ENCODE results near the gene ELP4. TPM values are rescaled to one million over a fixed set of nuclear protein-coding genes. Genes with fewer than 3 reads are reported as not detected.

ELP4 gene
- total and polyA plus RNA-seq, 9 of the 15 experiments (the other 6 are each of a cell fraction or from before 2014, with no cell fraction given), result 24.1 to 60.3 (median 38.7) TPM

DNA sequence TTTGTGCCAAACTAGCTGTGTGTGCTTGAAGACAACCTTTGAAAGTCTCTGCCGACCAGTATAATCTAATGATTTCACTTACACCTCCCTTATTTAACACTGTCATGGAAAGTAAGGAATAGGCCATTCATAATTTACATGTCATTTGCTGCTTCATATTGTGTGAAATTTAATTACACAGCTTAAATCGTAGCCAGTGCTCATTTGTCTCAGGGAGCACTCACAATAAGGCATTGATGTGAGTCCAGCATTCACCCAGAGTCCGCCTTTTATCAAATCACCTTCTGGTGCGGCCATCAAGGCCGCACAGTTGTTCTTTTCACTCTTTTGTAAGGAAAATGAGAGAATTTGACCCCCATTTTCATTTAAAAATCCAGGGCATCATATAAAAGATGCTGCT, 254.7 kb downstream of the ELP4 start:
- in situ Hi-C loops (cut with MboI), result no loop called here
- ATAC-seq, result no peak
- Histone ChIP-seq H3K27me3 (ENCODE audit: control insufficient read depth in 2 of 2, insufficient read depth in 2 of 2, low read length in 2 of 2) (no peaks in the 10 kb centered on the region), H4K20me1 (replicated peaks; ENCODE audit: control insufficient read depth, insufficient read depth, low read length) (no peaks in the 10 kb centered on the region), H2AFZ (ENCODE audit: low read depth, low read length) (no peak overlapping the region), H3K4me2 (ENCODE audit: insufficient read depth, low read length) (no peak overlapping the region), H3K27ac (ENCODE audit: extremely low read depth, low read depth, low read length) (no peak overlapping the region), H3K79me2 (ENCODE audit: control insufficient read depth, insufficient read depth, low read length) (no peaks in the 10 kb centered on the region), H3K4me3 (no peak overlapping the region), H3K9me1 (ENCODE audit: control insufficient read depth, insufficient read depth, low read length) (no peaks in the 10 kb centered on the region), H3K4me1 (replicated peaks in 1 of 2; ENCODE audit: control insufficient read depth in 2 of 2, insufficient read depth in 2 of 2, low read length in 2 of 2) (no peaks in the 10 kb centered on the region), H3K36me3 (ENCODE audit: control insufficient read depth, insufficient read depth, low read length) (no peaks in the 10 kb centered on the region), H3K9ac (ENCODE audit: insufficient read depth in 1 of 2, low read depth in 2 of 2, low read length in 2 of 2) (no peak overlapping the region), H3K9me3 (replicated peaks; ENCODE audit: control insufficient read depth, insufficient read depth, low read depth, low read length) (no peaks in the 10 kb centered on the region)
- FAIRE-seq, result no peak
- TF ChIP-seq U2AF1 (optimal IDR thresholded peaks at IDR 0.05; ENCODE audit: low read depth, low read length) (no peak), ZBTB8A (IDR thresholded peaks at IDR 0.05; ENCODE audit: partially characterized antibody) (no peak), RNF2 (IDR thresholded peaks at IDR 0.05) (no peak), ZNF551 (CRISPR knock-in tag; IDR thresholded peaks at IDR 0.05) (no peak), SRSF7 (optimal IDR thresholded peaks at IDR 0.05; ENCODE audit: low read depth, low read length) (no peak), ADNP (tag; IDR thresholded peaks at IDR 0.05) (no peak), PTRF (tag; IDR thresholded peaks at IDR 0.05) (no peak), PHF21A (IDR thresholded peaks at IDR 0.05; ENCODE audit: borderline replicate concordance, low read depth) (no peak), HCFC1 (IDR thresholded peaks at IDR 0.05; ENCODE audit: low read depth, low read length) (no peak), ATF1 (CRISPR knock-in tag; IDR thresholded peaks at IDR 0.05) (no peak), ATF1 (tag; IDR thresholded peaks at IDR 0.05) (no peak), KAT8 (IDR thresholded peaks at IDR 0.05; ENCODE audit: low read depth) (no peak), EWSR1 (IDR thresholded peaks at IDR 0.05; ENCODE audit: borderline replicate concordance, low read depth, partially characterized antibody) (no peak)
- TF ChIP-seq, protein P1, sequence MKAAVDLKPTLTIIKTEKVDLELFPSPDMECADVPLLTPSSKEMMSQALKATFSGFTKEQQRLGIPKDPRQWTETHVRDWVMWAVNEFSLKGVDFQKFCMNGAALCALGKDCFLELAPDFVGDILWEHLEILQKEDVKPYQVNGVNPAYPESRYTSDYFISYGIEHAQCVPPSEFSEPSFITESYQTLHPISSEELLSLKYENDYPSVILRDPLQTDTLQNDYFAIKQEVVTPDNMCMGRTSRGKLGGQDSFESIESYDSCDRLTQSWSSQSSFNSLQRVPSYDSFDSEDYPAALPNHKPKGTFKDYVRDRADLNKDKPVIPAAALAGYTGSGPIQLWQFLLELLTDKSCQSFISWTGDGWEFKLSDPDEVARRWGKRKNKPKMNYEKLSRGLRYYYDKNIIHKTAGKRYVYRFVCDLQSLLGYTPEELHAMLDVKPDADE (conservative IDR thresholded peaks at IDR 0.05; ENCODE audit: control insufficient read depth, low read depth, low read length), result no peak
- TF ChIP-seq, protein P2, sequence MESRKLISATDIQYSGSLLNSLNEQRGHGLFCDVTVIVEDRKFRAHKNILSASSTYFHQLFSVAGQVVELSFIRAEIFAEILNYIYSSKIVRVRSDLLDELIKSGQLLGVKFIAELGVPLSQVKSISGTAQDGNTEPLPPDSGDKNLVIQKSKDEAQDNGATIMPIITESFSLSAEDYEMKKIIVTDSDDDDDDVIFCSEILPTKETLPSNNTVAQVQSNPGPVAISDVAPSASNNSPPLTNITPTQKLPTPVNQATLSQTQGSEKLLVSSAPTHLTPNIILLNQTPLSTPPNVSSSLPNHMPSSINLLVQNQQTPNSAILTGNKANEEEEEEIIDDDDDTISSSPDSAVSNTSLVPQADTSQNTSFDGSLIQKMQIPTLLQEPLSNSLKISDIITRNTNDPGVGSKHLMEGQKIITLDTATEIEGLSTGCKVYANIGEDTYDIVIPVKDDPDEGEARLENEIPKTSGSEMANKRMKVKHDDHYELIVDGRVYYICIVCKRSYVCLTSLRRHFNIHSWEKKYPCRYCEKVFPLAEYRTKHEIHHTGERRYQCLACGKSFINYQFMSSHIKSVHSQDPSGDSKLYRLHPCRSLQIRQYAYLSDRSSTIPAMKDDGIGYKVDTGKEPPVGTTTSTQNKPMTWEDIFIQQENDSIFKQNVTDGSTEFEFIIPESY (CRISPR knock-in tag; IDR thresholded peaks at IDR 0.05), result no peak
- TF ChIP-seq, protein P3, sequence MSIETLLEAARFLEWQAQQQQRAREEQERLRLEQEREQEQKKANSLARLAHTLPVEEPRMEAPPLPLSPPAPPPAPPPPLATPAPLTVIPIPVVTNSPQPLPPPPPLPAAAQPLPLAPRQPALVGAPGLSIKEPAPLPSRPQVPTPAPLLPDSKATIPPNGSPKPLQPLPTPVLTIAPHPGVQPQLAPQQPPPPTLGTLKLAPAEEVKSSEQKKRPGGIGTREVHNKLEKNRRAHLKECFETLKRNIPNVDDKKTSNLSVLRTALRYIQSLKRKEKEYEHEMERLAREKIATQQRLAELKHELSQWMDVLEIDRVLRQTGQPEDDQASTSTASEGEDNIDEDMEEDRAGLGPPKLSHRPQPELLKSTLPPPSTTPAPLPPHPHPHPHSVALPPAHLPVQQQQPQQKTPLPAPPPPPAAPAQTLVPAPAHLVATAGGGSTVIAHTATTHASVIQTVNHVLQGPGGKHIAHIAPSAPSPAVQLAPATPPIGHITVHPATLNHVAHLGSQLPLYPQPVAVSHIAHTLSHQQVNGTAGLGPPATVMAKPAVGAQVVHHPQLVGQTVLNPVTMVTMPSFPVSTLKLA (conservative IDR thresholded peaks at IDR 0.05), result no peak
- TF ChIP-seq, protein P4, sequence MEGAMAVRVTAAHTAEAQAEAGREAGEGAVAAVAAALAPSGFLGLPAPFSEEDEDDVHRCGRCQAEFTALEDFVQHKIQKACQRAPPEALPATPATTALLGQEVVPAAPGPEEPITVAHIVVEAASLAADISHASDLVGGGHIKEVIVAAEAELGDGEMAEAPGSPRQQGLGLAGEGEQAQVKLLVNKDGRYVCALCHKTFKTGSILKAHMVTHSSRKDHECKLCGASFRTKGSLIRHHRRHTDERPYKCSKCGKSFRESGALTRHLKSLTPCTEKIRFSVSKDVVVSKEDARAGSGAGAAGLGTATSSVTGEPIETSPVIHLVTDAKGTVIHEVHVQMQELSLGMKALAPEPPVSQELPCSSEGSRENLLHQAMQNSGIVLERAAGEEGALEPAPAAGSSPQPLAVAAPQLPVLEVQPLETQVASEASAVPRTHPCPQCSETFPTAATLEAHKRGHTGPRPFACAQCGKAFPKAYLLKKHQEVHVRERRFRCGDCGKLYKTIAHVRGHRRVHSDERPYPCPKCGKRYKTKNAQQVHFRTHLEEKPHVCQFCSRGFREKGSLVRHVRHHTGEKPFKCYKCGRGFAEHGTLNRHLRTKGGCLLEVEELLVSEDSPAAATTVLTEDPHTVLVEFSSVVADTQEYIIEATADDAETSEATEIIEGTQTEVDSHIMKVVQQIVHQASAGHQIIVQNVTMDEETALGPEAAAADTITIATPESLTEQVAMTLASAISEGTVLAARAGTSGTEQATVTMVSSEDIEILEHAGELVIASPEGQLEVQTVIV (CRISPR knock-in tag; IDR thresholded peaks at IDR 0.05; ENCODE audit: borderline replicate concordance), result no peak
- no peak for DNase-seq (ENCODE audit: extremely low read depth in 1 of 4, low spot score in 3 of 4)
- CTCF ChIA-PET (ENCODE audit: low intra/inter-chr PET ratio), result no interaction called here
- WGBS (ENCODE audit: insufficient coverage, low coverage, missing lambda C conversion rate), result 72% methylated on average over 5 of the region's 5 CpGs
- BruUV-seq (replicated peaks), result no TSS peak
- POLR2A ChIA-PET, result no interaction called here
- intact Hi-C loops (cut with micrococcal nuclease), result no loop called here

Data from K562 (cell line).